ENCODE measurements around the gene CHST12.

- TF ChIP-seq CTCF (IDR thresholded peaks at IDR 0.05), result no peak
- TF ChIP-seq POLR2A (IDR thresholded peaks at IDR 0.05), result no peak
- no peak for TF ChIP-seq POLR2AphosphoS5 (IDR thresholded peaks at IDR 0.05)
Observed at GRCh38 chr7:2357165-2357564, 46.2 kb upstream of the CHST12 start.
